ENCODE measurements around the gene ARRDC4. TPM values are rescaled to one million over a fixed set of nuclear protein-coding genes. Genes with fewer than 3 reads are reported as not detected.

ARRDC4 gene
- polyA plus RNA-seq, 1 of the 3 experiments (the other 2 are of a cell fraction): 2.3 TPM

DNA sequence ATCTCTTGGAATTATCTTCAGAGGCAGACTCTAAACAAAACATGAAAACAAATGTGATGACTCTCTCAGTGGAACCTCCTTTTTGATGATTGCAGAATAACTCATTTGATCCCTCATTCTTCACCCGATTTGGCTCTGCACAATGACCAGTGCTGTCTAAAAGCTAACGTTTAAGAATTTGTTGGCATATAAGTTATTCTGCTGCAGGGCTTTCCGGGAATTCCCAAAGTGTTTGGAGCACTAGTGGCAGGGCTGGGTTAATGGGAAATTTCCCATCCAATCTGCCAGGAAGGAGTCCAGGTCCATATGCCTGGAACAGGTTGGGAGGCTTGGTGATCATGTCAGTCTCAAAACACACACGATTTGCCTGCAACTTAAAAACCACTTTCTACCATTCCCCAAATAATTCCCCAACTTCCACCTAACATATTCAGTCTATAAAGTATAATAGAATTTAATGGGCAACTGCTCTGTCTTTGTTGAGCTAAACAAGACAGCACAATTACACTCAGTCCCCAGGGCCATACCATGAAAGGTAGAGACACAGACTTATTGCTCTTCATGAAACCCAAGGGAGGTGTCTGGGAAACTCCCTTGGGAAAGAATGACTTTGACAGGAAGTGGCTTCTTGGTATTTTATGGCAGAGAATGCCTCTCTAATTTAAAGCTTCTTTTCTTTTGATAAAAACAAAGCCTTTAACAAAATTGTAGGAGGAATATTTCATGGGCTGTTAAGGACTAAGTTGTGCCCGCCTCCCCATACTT is 38.0 kb downstream of the ARRDC4 start (continued):
- TF ChIP-seq, protein P1, sequence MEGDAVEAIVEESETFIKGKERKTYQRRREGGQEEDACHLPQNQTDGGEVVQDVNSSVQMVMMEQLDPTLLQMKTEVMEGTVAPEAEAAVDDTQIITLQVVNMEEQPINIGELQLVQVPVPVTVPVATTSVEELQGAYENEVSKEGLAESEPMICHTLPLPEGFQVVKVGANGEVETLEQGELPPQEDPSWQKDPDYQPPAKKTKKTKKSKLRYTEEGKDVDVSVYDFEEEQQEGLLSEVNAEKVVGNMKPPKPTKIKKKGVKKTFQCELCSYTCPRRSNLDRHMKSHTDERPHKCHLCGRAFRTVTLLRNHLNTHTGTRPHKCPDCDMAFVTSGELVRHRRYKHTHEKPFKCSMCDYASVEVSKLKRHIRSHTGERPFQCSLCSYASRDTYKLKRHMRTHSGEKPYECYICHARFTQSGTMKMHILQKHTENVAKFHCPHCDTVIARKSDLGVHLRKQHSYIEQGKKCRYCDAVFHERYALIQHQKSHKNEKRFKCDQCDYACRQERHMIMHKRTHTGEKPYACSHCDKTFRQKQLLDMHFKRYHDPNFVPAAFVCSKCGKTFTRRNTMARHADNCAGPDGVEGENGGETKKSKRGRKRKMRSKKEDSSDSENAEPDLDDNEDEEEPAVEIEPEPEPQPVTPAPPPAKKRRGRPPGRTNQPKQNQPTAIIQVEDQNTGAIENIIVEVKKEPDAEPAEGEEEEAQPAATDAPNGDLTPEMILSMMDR (IDR thresholded peaks at IDR 0.05): no peak
- no peak for TF ChIP-seq GATA2 (CRISPR knock-in tag; IDR thresholded peaks at IDR 0.05)
- no peak for TF ChIP-seq TCF12 (IDR thresholded peaks at IDR 0.05)
- TF ChIP-seq, protein P2, sequence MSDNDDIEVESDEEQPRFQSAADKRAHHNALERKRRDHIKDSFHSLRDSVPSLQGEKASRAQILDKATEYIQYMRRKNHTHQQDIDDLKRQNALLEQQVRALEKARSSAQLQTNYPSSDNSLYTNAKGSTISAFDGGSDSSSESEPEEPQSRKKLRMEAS (IDR thresholded peaks at IDR 0.05; ENCODE audit: low read depth): no peak

DNA sequence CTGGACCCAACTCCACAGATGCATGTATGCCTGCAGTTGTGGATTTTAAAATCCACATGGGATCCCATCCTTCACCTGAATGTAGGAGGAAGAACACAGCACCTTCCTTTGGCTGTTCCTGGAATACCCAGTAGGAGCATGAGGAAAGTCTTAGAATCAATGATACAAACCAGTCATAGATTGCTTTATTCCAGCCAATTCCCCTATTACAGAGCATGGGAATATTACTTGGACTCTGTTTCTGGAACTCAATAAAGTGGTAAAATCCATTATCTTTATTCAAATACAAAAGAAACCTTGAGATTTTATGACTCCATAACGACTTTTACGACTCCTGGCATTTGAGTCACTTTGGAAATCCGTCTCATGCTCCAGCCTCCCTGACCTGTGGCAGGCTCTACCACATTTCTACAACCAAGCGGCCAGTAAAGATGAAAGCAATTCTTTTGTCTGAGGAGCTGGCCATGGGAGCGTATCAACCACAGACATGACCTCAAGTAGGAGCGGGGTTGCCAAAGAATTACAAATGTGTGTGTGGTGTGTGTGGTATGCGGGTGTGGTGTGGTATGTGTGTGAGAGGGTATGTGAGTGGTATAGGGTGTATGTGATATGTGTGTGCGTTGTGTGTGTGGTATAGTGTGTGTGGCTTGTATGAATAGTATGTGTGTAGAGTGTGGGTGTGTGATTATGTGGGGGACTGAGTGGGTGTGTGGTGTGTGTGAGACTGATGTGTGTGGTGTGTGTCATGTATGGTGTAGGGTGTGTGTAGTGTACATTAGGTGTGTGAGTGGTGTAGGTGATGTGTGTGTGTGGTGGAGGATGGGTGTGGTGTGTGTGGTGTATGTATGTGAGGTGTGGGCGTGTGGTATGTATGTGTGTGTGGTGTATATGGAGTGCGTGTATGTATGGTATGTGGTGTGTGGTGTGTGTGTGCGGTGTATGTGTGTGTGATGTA is 40.0 kb downstream of the ARRDC4 start:
- Histone ChIP-seq H3F3A (replicated peaks; ENCODE audit: insufficient read depth) (no peaks in the 10 kb centered on the region), H3K9me2 (no peaks in the 10 kb centered on the region), H3K27me3 (ENCODE audit: insufficient read depth) (no peaks in the 10 kb centered on the region; the same call in 1 of the 2 replicates), H3K9ac (no peak overlapping the region), H2AFZ (ENCODE audit: low read depth) (no peak overlapping the region), H3K4me3 (ENCODE audit: low read depth in 2 of 2, low read length in 1 of 2) (no peak overlapping the region), H3K36me3 (replicated peaks in 1 of 2; ENCODE audit: control insufficient read depth in 1 of 2, insufficient read depth in 2 of 2, low read length in 1 of 2) (no peaks in the 10 kb centered on the region), H3K4me2 (no peak overlapping the region), H3K9me3 (no peaks in the 10 kb centered on the region), H4K20me1 (ENCODE audit: insufficient read depth) (no peaks in the 10 kb centered on the region), H3K27ac (ENCODE audit: low read depth in 2 of 2, low read length in 1 of 2) (no peak overlapping the region), H3K4me1 (ENCODE audit: control insufficient read depth in 1 of 2, insufficient read depth in 2 of 2, low read depth in 1 of 2, low read length in 1 of 2) (no peaks in the 10 kb centered on the region), H3K79me2 (ENCODE audit: insufficient read depth) (no peaks in the 10 kb centered on the region)
- no peak for TF ChIP-seq RAD21 (IDR thresholded peaks at IDR 0.05; ENCODE audit: low read length)
- TF ChIP-seq MXI1 (IDR thresholded peaks at IDR 0.05; ENCODE audit: low read depth, low read length): no peak
- no peak for TF ChIP-seq IRF3 (IDR thresholded peaks at IDR 0.05; ENCODE audit: low read depth, low read length)
- no peak for TF ChIP-seq FOXM1 (IDR thresholded peaks at IDR 0.05; ENCODE audit: low read depth)
- no peak for TF ChIP-seq JUND (IDR thresholded peaks at IDR 0.05)
- no peak for TF ChIP-seq RFX5 (IDR thresholded peaks at IDR 0.05; ENCODE audit: low read length)
- no peak for TF ChIP-seq FOSL2 (IDR thresholded peaks at IDR 0.05; ENCODE audit: borderline replicate concordance, low read depth)
- TF ChIP-seq TEAD4 (IDR thresholded peaks at IDR 0.05; ENCODE audit: borderline replicate concordance, insufficient read depth): no peak
- no peak for TF ChIP-seq EZH2phosphoT487 (IDR thresholded peaks at IDR 0.05; ENCODE audit: borderline replicate concordance, low read depth)
- TF ChIP-seq MEF2A (IDR thresholded peaks at IDR 0.05; ENCODE audit: borderline replicate concordance, low read depth): no peak
- TF ChIP-seq TAF1 (IDR thresholded peaks at IDR 0.05; ENCODE audit: borderline replicate concordance, low read depth, low read length): no peak
- no peak for TF ChIP-seq FOXJ3 (CRISPR knock-in tag; IDR thresholded peaks at IDR 0.05)
- TF ChIP-seq ZBTB33 (IDR thresholded peaks at IDR 0.05; ENCODE audit: borderline replicate concordance, low read depth): no peak
- TF ChIP-seq POLR2AphosphoS5 (IDR thresholded peaks at IDR 0.05; ENCODE audit: low read depth, low read length): no peak
- no peak for TF ChIP-seq USF1 (IDR thresholded peaks at IDR 0.05; ENCODE audit: borderline replicate concordance, low read depth)
- no peak for TF ChIP-seq NRF1 (IDR thresholded peaks at IDR 0.05; ENCODE audit: low read depth, low read length)
- WGBS (ENCODE audit: low lambda C conversion rate): 41% methylated on average over 11 of the region's 11 CpGs
- no peak for DNase-seq
- POLR2A ChIA-PET: no interaction called here
- CTCF ChIA-PET: no interaction called here
